Measurements from ENCODE around the gene SLC7A11.
"Not testable (repeated sequence)": the region's sequence is repeated elsewhere in the genome, so short reads cannot be mapped to it uniquely, and the experiment has no call there.

SLC7A11 gene

GRCh38 chr4:138241281-138242075 is 671 bp downstream of the SLC7A11 start:
- no peak for TF ChIP-seq CTCF (IDR thresholded peaks at IDR 0.05; ENCODE audit: control extremely low read depth, extremely low read depth, low read depth, missing control alignments)
- ChIA-PET POLR2A (no interaction called here), CTCF (interaction anchor here (1.2 to 2.4 kb wide), 5 partner anchors 9 to 16 kb away, joined by 3 to 8 read pairs (median 4); no protein-coding TSS in a partner anchor)
- DNase-seq (ENCODE audit: extremely low spot score), result no peak

DNA sequence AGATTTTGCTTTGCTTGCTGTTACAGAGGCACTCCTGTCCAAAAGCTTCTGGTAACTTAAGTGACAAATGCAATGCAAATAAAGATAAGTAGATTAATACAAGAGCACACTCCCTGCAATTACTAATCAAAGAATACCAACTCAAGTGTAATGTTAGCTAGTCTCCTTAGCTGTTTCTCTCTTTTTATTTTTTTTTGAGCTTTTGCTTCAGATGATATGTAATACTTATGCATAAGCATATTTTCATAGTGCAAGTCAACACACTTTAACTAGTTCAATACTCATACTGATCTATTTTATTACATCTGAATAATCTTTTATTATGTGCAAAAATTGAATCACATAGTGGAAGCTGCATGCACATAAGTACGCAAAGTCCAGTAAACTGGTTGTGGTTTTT is 2.7 kb downstream of the SLC7A11 start:
- DNase-seq (ENCODE audit: extremely low spot score), result no peak
- ChIA-PET CTCF (interaction anchor here (0.8 to 2.3 kb wide), 5 partner anchors 9 to 441 kb away, joined by 3 to 7 read pairs (median 4); no protein-coding TSS in a partner anchor), POLR2A (no interaction called here)
- no peak for TF ChIP-seq CTCF (IDR thresholded peaks at IDR 0.05; ENCODE audit: control extremely low read depth, extremely low read depth, low read depth, missing control alignments)

DNA sequence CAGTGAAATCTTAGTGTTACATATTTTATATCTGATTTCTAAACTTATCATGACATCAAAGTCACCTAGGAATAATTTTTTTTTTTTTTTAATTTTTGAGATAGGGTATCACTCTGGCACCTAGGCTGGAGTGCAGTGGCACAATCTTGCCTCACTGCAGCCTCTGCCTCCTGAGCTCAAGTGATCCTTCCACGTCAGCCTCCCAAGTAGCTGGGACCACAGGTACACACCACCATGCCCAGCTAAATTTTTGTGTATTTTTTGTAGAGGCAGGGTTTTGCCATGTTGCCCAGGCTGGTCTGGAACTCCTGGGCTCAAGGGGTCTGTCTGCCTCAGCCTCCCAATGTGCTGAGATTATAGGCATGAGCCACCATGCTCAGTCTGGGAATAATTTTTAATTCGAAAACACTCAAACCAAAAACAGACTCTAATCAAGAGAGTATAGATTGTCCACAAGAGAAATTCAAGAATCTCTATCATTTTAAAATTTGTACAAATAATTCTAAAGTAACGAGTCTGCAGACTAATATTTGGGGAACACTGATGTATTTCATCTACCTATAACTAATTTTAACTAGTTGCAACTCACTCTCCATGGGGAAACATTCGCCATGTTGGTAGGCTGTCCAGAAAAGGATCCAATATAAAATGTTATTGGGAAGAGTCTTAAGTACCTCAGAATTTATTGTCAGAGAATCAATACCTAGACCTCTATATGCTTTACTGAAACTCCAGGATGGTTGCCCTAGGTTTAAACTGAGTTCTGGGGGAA is 3.4 kb downstream of the SLC7A11 start:
- no peak for DNase-seq (ENCODE audit: extremely low spot score)
- TF ChIP-seq CTCF (IDR thresholded peaks at IDR 0.05; ENCODE audit: control extremely low read depth, extremely low read depth, low read depth, missing control alignments), result no peak
- ChIA-PET POLR2A (no interaction called here), CTCF (interaction anchor here (0.7 to 2.3 kb wide), 7 partner anchors 8 to 442 kb away, joined by 3 to 7 read pairs (median 4); no protein-coding TSS in a partner anchor)

GRCh38 chr4:138237132-138237531 is 5.0 kb downstream of the SLC7A11 start:
- DNase-seq (ENCODE audit: extremely low spot score); POLR2A ChIA-PET: not testable (repeated sequence)
- CTCF ChIA-PET, result interaction anchor here (1.0 to 1.3 kb wide), 2 partner anchors 36 to 45 kb away, joined by 3 read pairs; no protein-coding TSS in a partner anchor

GRCh38 chr4:138236037-138236436 is 6.1 kb downstream of the SLC7A11 start:
- CTCF ChIA-PET, result interaction anchor here (0.7 to 1.6 kb wide), 3 partner anchors 20 to 37 kb away, joined by 3 to 4 read pairs (median 3); no protein-coding TSS in a partner anchor
- no peak for DNase-seq (ENCODE audit: extremely low spot score)
- no peak for TF ChIP-seq CTCF (IDR thresholded peaks at IDR 0.05; ENCODE audit: control extremely low read depth, extremely low read depth, low read depth, missing control alignments)
- POLR2A ChIA-PET, result no interaction called here

GRCh38 chr4:138235419-138235952 is 6.7 kb downstream of the SLC7A11 start:
- DNase-seq (ENCODE audit: extremely low spot score), result no peak
- no peak for TF ChIP-seq CTCF (IDR thresholded peaks at IDR 0.05; ENCODE audit: control extremely low read depth, extremely low read depth, low read depth, missing control alignments)
- ChIA-PET CTCF (interaction anchor here (1.3 to 1.6 kb wide), 2 partner anchors 21 to 38 kb away, joined by 3 to 4 read pairs; no protein-coding TSS in a partner anchor), POLR2A (interaction anchor here (0.5 kb wide), 1 partner anchor 11 kb away, joined by 3 read pairs; no protein-coding TSS in a partner anchor)

All from GM10248 (cell line).